Measurements from ENCODE around the gene FBN2.
"Not testable (repeated sequence)": the region's sequence is repeated elsewhere in the genome, so short reads cannot be mapped to it uniquely, and the experiment has no call there.

FBN2 gene

GRCh38 chr5:128349044-128349858 is 188.8 kb downstream of the FBN2 start:
- no peak for DNase-seq

- DNase-seq = no peak
These were observed 192.0 kb downstream of the FBN2 start for GRCh38 chr5:128346038-128346437.

- no peak for DNase-seq
These were observed 192.8 kb downstream of the FBN2 start for GRCh38 chr5:128345247-128345646.

- DNase-seq = no peak
These were observed 194.9 kb downstream of the FBN2 start for GRCh38 chr5:128343168-128343567.

GRCh38 chr5:128341056-128341455 is 197.0 kb downstream of the FBN2 start:
- DNase-seq = no peak

- DNase-seq = no peak
These were observed 197.4 kb downstream of the FBN2 start for GRCh38 chr5:128340648-128341047.

- no peak for DNase-seq
These were observed 198.5 kb downstream of the FBN2 start for GRCh38 chr5:128339585-128339984.

GRCh38 chr5:128338649-128339048 is 199.4 kb downstream of the FBN2 start:
- DNase-seq = no peak

GRCh38 chr5:128335339-128335738 is 202.7 kb downstream of the FBN2 start:
- DNase-seq = no peak

GRCh38 chr5:128334010-128334716 is 203.9 kb downstream of the FBN2 start:
- no peak for DNase-seq

- DNase-seq = no peak
These were observed 206.8 kb downstream of the FBN2 start for GRCh38 chr5:128331261-128331660.

GRCh38 chr5:128329386-128329939 is 208.6 kb downstream of the FBN2 start:
- no peak for DNase-seq

GRCh38 chr5:128328446-128328845 is 209.6 kb downstream of the FBN2 start:
- no peak for DNase-seq

GRCh38 chr5:128328007-128328406 is 210.0 kb downstream of the FBN2 start:
- DNase-seq = no peak

- not testable (repeated sequence) for DNase-seq
These were observed 216.6 kb downstream of the FBN2 start for GRCh38 chr5:128321418-128321817.

- DNase-seq = no peak
These were observed 219.4 kb downstream of the FBN2 start for GRCh38 chr5:128318691-128319090.

GRCh38 chr5:128317481-128317880 is 220.6 kb downstream of the FBN2 start:
- no peak for DNase-seq

GRCh38 chr5:128315671-128316070 is 222.4 kb downstream of the FBN2 start:
- no peak for DNase-seq

- no peak for DNase-seq
These were observed 232.7 kb downstream of the FBN2 start for GRCh38 chr5:128305341-128305740.

- no peak for DNase-seq
These were observed 233.3 kb downstream of the FBN2 start for GRCh38 chr5:128304791-128305190.

GRCh38 chr5:128304088-128304487 is 234.0 kb downstream of the FBN2 start:
- no peak for DNase-seq

- no peak for DNase-seq
These were observed 234.5 kb downstream of the FBN2 start for GRCh38 chr5:128303593-128303992.

- DNase-seq = no peak
These were observed 237.9 kb downstream of the FBN2 start for GRCh38 chr5:128300181-128300580.

Measured in amniotic stem cell (primary cell).